GM18951 (cell line): ENCODE data around the gene PNPLA7.
A peak's percentile ranks its signal among the peaks of the same experiment; 100 is the strongest.
"Not testable (repeated sequence)": the region's sequence is repeated elsewhere in the genome, so short reads cannot be mapped to it uniquely, and the experiment has no call there.

Source experiments
- POLR2A ChIP-seq: IDR thresholded peaks from 4 replicates; pipeline ENCODE4 v1.6.1; 2011; ENCODE audit warnings: mild to moderate bottlenecking; ENCODE audit not compliant: insufficient read length, insufficient read depth; ENCODE audit errors: extremely low read depth
- in situ Hi-C: fragments of 300-500 bp; cut with MboI; formaldehyde crosslinking; loops from one replicate; pipeline ENCODE4 v1.12.0; 2022; ENCODE audit warnings: low sequenced_read_pairs, mixed read lengths, inconsistent platforms; ENCODE audit not compliant: unreplicated experiment

PNPLA7 gene

GRCh38 chr9:137550231-137550621 lies at the start of gene PNPLA7:
TSS of gene PNPLA7 (minus strand) at chr9:137550402. CDS start at chr9:137550197, 205 bp downstream.
- in situ Hi-C loops, result no loop called here

GRCh38 chr9:137598943-137599342 lies 48.7 kb upstream of the PNPLA7 start:
- no peak for TF ChIP-seq POLR2A

More at GRCh38 chr9:137550231-137550621, at the start of gene PNPLA7:
- no peak for TF ChIP-seq POLR2A

GRCh38 chr9:137596577-137596976 lies 46.4 kb upstream of the PNPLA7 start:
- in situ Hi-C loops, result not testable (repeated sequence)

More at GRCh38 chr9:137598943-137599342, 48.7 kb upstream of the PNPLA7 start:
- in situ Hi-C loops, result no loop called here

- in situ Hi-C loops, result no loop called here
- TF ChIP-seq POLR2A, result no peak
Measured at GRCh38 chr9:137593176-137593575, 43.0 kb upstream of the PNPLA7 start.

GRCh38 chr9:137592767-137593166 lies 42.6 kb upstream of the PNPLA7 start:
- in situ Hi-C loops, result no loop called here

GRCh38 chr9:137590469-137591383 lies 40.5 kb upstream of the PNPLA7 start, which contains the start of gene ZMYND19:
TSS of gene ZMYND19 (minus strand) at chr9:137590512. CDS start at chr9:137590263, 249 bp downstream.
- TF ChIP-seq POLR2A, result peak; percentile 67
- in situ Hi-C loops, result no loop called here

More at GRCh38 chr9:137592767-137593166, 42.6 kb upstream of the PNPLA7 start:
- TF ChIP-seq POLR2A, result no peak

- in situ Hi-C loops, result no loop called here
Measured at GRCh38 chr9:137590123-137590468, 39.9 kb upstream of the PNPLA7 start.

GRCh38 chr9:137589441-137590122 lies 39.4 kb upstream of the PNPLA7 start:
- in situ Hi-C loops, result no loop called here
- TF ChIP-seq POLR2A, result no peak

More at GRCh38 chr9:137590123-137590468, 39.9 kb upstream of the PNPLA7 start:
- TF ChIP-seq POLR2A, result no peak

- TF ChIP-seq POLR2A, result no peak
- in situ Hi-C loops, result no loop called here
Measured at GRCh38 chr9:137588891-137589290, 38.7 kb upstream of the PNPLA7 start.

GRCh38 chr9:137588311-137588710 lies 38.1 kb upstream of the PNPLA7 start:
- in situ Hi-C loops, result no loop called here
- TF ChIP-seq POLR2A, result no peak

- TF ChIP-seq POLR2A, result no peak
- in situ Hi-C loops, result no loop called here
Measured at GRCh38 chr9:137586854-137587253, 36.7 kb upstream of the PNPLA7 start.

GRCh38 chr9:137583957-137584356 lies 33.8 kb upstream of the PNPLA7 start:
- TF ChIP-seq POLR2A, result no peak
- in situ Hi-C loops, result no loop called here

- no peak for TF ChIP-seq POLR2A
- in situ Hi-C loops, result no loop called here
Measured at GRCh38 chr9:137583347-137583746, 33.1 kb upstream of the PNPLA7 start.
